Colonic mucosa (tissue), 4 donors: Measurements from ENCODE around the gene SIT1. TPM values are rescaled to one million over a fixed set of nuclear protein-coding genes. Genes with fewer than 3 reads are reported as not detected.

Experiments
- DNase-seq: peaks from one replicate; pipeline ENCODE4 v3.0.0-alpha.2; 2020
- H3K27ac ChIP-seq: fragments of 200-600 bp; one replicate; pipeline ENCODE4 v1.8.0; 2021
- H3K27me3 ChIP-seq: fragments of 200-600 bp; one replicate; pipeline ENCODE4 v1.8.0; 2021
- H3K36me3 ChIP-seq: fragments of 200-600 bp; one replicate; pipeline ENCODE4 v1.8.0; 2021
- H3K4me1 ChIP-seq: fragments of 200-600 bp; one replicate; pipeline ENCODE4 v1.8.0; 2021; ENCODE audit warnings: mild to moderate bottlenecking
- H3K4me3 ChIP-seq: fragments of 200-600 bp; one replicate; pipeline ENCODE4 v1.8.0; 2021
- H3K9ac ChIP-seq, 2 donors: one replicate each; pipeline ENCODE4 v1.7.0; 2013; ENCODE audit warnings: control low read depth in 2 of 2, low read depth in 2 of 2, low read length in 2 of 2
- H3K9me3 ChIP-seq: fragments of 200-600 bp; one replicate; pipeline ENCODE4 v1.8.0; 2021
- intact Hi-C: fragments of 100-400 bp; cut with DNase I; formaldehyde crosslinking; loops from one replicate; pipeline ENCODE4 v1.14.1; 2022
- total RNA-seq, 2 donors: library from RNA; stranded (reverse); fragmentation: NEBNext Ultra II Directional in 1 of 2; extraction: Animal tissue kit (Norgen Biotek cat#: 25700) in 1 of 2; gene quantifications; one replicate each; pipeline ENCODE4 v1.2.1, GENCODE V29; 2021
- TF ChIP-seq, protein P1 (sequence below): fragments of 200-600 bp; IDR thresholded peaks from one replicate; pipeline ENCODE4 v1.8.0; 2022; ENCODE audit warnings: antibody characterized with exemption, mild to moderate bottlenecking
- donor health status: healthy.
- donor health status: DM: no; HTN: no; CAD: no.
- donor health status: DM: no; HTN: no; CAD: no.

The SIT1 gene
- total RNA-seq, 2 donors from 2014 or later, result 0.67 to 1.0 TPM

DNA sequence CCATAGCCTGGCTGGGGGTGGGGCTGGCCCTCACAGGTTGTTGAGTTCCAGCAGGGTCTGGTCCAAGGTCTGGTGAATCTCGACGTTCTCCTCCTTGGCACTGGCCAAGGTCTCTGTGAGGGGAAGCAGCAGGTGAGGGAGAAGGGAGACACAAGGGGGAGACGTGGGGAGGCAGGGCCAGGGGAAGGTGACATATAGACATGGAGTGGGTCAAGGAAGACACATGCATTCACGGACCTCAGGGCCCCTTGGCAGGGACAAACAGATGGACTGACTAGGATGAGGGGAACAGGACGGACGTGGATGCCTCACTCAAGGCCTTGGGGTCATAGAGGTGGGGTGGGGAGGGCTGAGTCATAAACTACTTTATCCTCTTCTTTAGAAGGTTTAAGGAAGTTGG lies 31.3 kb upstream of the SIT1 start:
- no peaks in the 10 kb centered on the region for H3K36me3 ChIP-seq
- H3K27me3 ChIP-seq, result no peaks in the 10 kb centered on the region
- H3K9ac ChIP-seq, result no peak overlapping the region
- H3K9me3 ChIP-seq, result no peaks in the 10 kb centered on the region
- intact Hi-C loops, result no loop called here
- H3K27ac ChIP-seq, result no peak overlapping the region
- H3K4me3 ChIP-seq, result no peak overlapping the region
- H3K4me1 ChIP-seq, result no peaks in the 10 kb centered on the region
- DNase-seq, result no peak
- TF ChIP-seq, protein P1, sequence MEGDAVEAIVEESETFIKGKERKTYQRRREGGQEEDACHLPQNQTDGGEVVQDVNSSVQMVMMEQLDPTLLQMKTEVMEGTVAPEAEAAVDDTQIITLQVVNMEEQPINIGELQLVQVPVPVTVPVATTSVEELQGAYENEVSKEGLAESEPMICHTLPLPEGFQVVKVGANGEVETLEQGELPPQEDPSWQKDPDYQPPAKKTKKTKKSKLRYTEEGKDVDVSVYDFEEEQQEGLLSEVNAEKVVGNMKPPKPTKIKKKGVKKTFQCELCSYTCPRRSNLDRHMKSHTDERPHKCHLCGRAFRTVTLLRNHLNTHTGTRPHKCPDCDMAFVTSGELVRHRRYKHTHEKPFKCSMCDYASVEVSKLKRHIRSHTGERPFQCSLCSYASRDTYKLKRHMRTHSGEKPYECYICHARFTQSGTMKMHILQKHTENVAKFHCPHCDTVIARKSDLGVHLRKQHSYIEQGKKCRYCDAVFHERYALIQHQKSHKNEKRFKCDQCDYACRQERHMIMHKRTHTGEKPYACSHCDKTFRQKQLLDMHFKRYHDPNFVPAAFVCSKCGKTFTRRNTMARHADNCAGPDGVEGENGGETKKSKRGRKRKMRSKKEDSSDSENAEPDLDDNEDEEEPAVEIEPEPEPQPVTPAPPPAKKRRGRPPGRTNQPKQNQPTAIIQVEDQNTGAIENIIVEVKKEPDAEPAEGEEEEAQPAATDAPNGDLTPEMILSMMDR, result no peak

GRCh38 chr9:35681341-35682002 lies 30.7 kb upstream of the SIT1 start:
- no peak overlapping the region for H3K9ac ChIP-seq
- no peak for DNase-seq
- no peaks in the 10 kb centered on the region for H3K27me3 ChIP-seq
- no peaks in the 10 kb centered on the region for H3K36me3 ChIP-seq
- TF ChIP-seq, protein P1, result no peak
- H3K27ac ChIP-seq, result no peak overlapping the region
- intact Hi-C loops, result no loop called here
- H3K4me3 ChIP-seq, result no peak overlapping the region
- H3K9me3 ChIP-seq, result no peaks in the 10 kb centered on the region
- no peaks in the 10 kb centered on the region for H3K4me1 ChIP-seq

DNA sequence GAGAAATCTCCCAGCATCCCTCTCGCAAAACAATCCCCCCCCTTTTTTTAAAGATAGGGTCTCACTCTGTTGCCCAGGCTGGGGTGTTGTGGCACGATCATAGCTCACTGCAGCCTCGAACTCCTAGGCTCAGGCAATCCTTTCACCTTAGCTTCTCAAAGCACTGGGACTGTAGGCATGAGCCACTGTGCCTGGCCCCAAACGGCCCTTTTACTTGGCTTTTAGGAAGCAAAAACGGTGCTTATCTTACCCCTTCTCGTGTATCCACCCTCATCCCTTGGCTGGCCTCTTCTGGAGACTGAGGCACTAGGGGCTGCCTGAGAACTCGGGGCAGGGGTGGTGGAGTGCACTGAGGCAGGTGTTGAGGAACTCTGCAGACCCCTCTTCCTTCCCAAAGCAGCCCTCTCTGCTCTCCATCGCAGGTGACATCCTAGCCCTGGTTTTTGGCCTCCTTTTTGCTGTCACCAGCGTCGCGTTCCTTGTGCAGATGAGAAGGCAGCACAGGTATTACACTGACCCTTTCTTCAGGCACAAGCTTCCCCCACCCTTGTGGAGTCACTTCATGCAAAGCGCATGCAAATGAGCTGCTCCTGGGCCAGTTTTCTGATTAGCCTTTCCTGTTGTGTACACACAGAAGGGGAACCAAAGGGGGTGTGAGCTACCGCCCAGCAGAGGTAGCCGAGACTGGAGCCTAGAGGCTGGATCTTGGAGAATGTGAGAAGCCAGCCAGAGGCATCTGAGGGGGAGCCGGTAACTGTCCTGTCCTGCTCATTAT lies 29.8 kb upstream of the SIT1 start:
- Histone ChIP-seq H3K36me3 (no peaks in the 10 kb centered on the region), H3K27me3 (no peaks in the 10 kb centered on the region), H3K4me1 (peaks cover 6% of the 10 kb centered on the region), H3K9me3 (no peaks in the 10 kb centered on the region), H3K27ac (no peak overlapping the region), H3K4me3 (no peak overlapping the region), H3K9ac (no peak overlapping the region)
- DNase-seq, result no peak
- intact Hi-C loops, result no loop called here
- TF ChIP-seq, protein P1, result no peak

DNA sequence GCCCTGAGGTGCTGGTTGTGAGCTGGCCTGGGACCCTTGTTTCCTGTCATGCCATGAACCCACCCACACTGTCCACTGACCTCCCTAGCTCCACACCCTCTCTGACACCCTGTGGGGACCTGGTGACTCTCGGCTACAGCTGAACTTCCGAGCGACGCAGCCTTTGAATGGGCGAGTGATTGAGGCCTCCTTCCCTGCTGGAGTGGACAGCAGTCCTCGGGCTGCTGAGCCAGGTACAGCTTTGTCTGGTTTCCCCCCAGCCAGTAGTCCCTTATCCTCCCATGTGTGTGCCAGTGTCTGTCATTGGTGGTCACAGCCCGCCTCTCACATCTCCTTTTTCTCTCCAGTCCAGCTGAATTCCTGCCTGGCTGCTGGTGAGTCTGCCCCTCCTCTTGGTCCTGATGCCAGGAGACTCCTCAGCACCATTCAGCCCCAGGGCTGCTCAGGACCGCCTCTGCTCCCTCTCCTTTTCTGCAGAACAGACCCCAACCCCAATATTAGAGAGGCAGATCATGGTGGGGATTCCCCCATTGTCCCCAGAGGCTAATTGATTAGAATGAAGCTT lies 29.1 kb upstream of the SIT1 start:
- H3K27ac ChIP-seq, result no peak overlapping the region
- TF ChIP-seq, protein P1, result no peak
- no peak overlapping the region for H3K4me3 ChIP-seq
- no peaks in the 10 kb centered on the region for H3K9me3 ChIP-seq
- no peak for DNase-seq
- peaks cover 9% of the 10 kb centered on the region for H3K4me1 ChIP-seq
- H3K27me3 ChIP-seq, result no peaks in the 10 kb centered on the region
- intact Hi-C loops, result no loop called here
- no peaks in the 10 kb centered on the region for H3K36me3 ChIP-seq
- H3K9ac ChIP-seq, result no peak overlapping the region

GRCh38 chr9:35679091-35679490 lies 28.4 kb upstream of the SIT1 start:
- Histone ChIP-seq H3K9ac (no peak overlapping the region), H3K4me3 (no peak overlapping the region), H3K4me1 (peaks cover 9% of the 10 kb centered on the region), H3K9me3 (no peaks in the 10 kb centered on the region), H3K36me3 (no peaks in the 10 kb centered on the region), H3K27me3 (no peaks in the 10 kb centered on the region), H3K27ac (no peak overlapping the region)
- DNase-seq, result no peak
- TF ChIP-seq, protein P1, result no peak
- intact Hi-C loops, result no loop called here
